Neural progenitor cell (in vitro differentiated cells): ENCODE measurements around the gene RPS6KA1. TPM values are rescaled to one million over a fixed set of nuclear protein-coding genes. Genes with fewer than 3 reads are reported as not detected.
A peak's percentile ranks its signal among the peaks of the same experiment; 100 is the strongest.

Experiments
- DNase-seq: peaks from one replicate; pipeline ENCODE4 v3.0.0-alpha.2; 2016; ENCODE audit warnings: low spot score
- H2AFZ ChIP-seq: fragments of 200-600 bp; sonication (generic); replicated peaks from 2 replicates; pipeline ENCODE4 v1.6.1; 2016; ENCODE audit warnings: antibody characterized with exemption
- H3F3A ChIP-seq: fragments of 200-600 bp; sonication (generic); 2 replicates; pipeline ENCODE4 v1.6.1; 2016; ENCODE audit warnings: antibody characterized with exemption, low read depth
- H3K27ac ChIP-seq: fragments of 200-600 bp; sonication (generic); 2 replicates; pipeline ENCODE4 v1.5.1; 2016; ENCODE audit warnings: mild to moderate bottlenecking
- H3K27me3 ChIP-seq: fragments of 200-600 bp; sonication (generic); 2 replicates; pipeline ENCODE4 v1.6.1; 2016; ENCODE audit warnings: mild to moderate bottlenecking, moderate library complexity
- H3K36me3 ChIP-seq: fragments of 200-600 bp; sonication (generic); 2 replicates; pipeline ENCODE4 v1.5.1; 2016
- H3K4me1 ChIP-seq: fragments of 200-600 bp; sonication (generic); 2 replicates; pipeline ENCODE4 v1.6.1; 2016; ENCODE audit warnings: mixed run types
- H3K4me2 ChIP-seq: fragments of 200-600 bp; sonication (generic); 2 replicates; pipeline ENCODE4 v1.6.1; 2016
- H3K4me3 ChIP-seq: fragments of 200-600 bp; sonication (generic); 2 replicates; pipeline ENCODE4 v1.5.1; 2016
- H3K79me2 ChIP-seq: fragments of 200-600 bp; sonication (generic); 2 replicates; pipeline ENCODE4 v1.6.1; 2016; ENCODE audit warnings: low read depth
- H3K9ac ChIP-seq: fragments of 200-600 bp; sonication (generic); 2 replicates; pipeline ENCODE4 v1.6.1; 2016
- H3K9me3 ChIP-seq: fragments of 200-600 bp; sonication (generic); 2 replicates; pipeline ENCODE4 v1.5.1; 2016; ENCODE audit warnings: low read depth
- H4K20me1 ChIP-seq: fragments of 200-600 bp; sonication (generic); 2 replicates; pipeline ENCODE4 v1.6.1; 2016; ENCODE audit warnings: low read depth
- H3K27ac Mint-ChIP-seq: 3 replicates; pipeline ENCODE4 v1.8.0; 2021; ENCODE audit warnings: mixed read lengths
- H3K27me3 Mint-ChIP-seq: 2 replicates; pipeline ENCODE4 v1.8.0; 2022; ENCODE audit warnings: low read depth, mild to moderate bottlenecking, inconsistent platforms, moderate library complexity, mixed read lengths; ENCODE audit not compliant: insufficient read depth
- H3K36me3 Mint-ChIP-seq: 3 replicates; pipeline ENCODE4 v1.8.0; 2021; ENCODE audit warnings: mixed read lengths
- H3K4me1 Mint-ChIP-seq: 3 replicates; pipeline ENCODE4 v1.8.0; 2021; ENCODE audit warnings: mixed read lengths
- H3K4me3 Mint-ChIP-seq: 3 replicates; pipeline ENCODE4 v1.8.0; 2021; ENCODE audit warnings: mild to moderate bottlenecking, moderate library complexity, mixed read lengths
- H3K9me3 Mint-ChIP-seq: 3 replicates; pipeline ENCODE4 v1.8.0; 2020; ENCODE audit warnings: mixed read lengths
- CTCF ChIP-seq: fragments of 200-600 bp; sonication (generic); IDR thresholded peaks from 2 replicates; pipeline ENCODE4 v1.5.1; 2017; ENCODE audit warnings: antibody characterized with exemption, mild to moderate bottlenecking
- EZH2 ChIP-seq: fragments of 200-600 bp; sonication (generic); IDR thresholded peaks from 2 replicates; pipeline ENCODE4 v1.6.1; 2017; ENCODE audit warnings: antibody characterized with exemption, mild to moderate bottlenecking, moderate library complexity
- EZH2phosphoT487 ChIP-seq: fragments of 200-600 bp; sonication (generic); IDR thresholded peaks from 2 replicates; pipeline ENCODE4 v1.6.1; 2017; ENCODE audit warnings: antibody characterized with exemption
- total RNA-seq: library from RNA; depleted of rRNA; stranded (reverse); fragments of >200 nt; gene quantifications from 2 replicates; pipeline ENCODE4 v1.2.3, GENCODE V29; 2015; ENCODE audit warnings: low replicate concordance

RPS6KA1 gene
- total RNA-seq, result 18.7 and 43.9 TPM in 2 replicates

GRCh38 chr1:26529655-26530409, at the start of gene RPS6KA1:
TSS of gene RPS6KA1 (plus strand) at chr1:26529761. CDS start at chr1:26529921, 160 bp downstream.
- Histone ChIP-seq H3K4me3 (peak within 1 kb of the TSS; percentile 91), H4K20me1 (peaks cover 27% of the 10 kb centered on the region), H3F3A (peaks cover 24% of the 10 kb centered on the region), H3K4me2 (peak within 1 kb of the TSS; percentile 98), H3K4me1 (peaks cover 22% of the 10 kb centered on the region), H3K36me3 (no peaks in the 10 kb centered on the region), H3K79me2 (peaks cover 36% of the 10 kb centered on the region), H2AFZ (peak within 1 kb of the TSS; percentile 69), H3K27ac (no peak within 1 kb of the TSS), H3K9ac (no peak within 1 kb of the TSS), H3K27me3 (peaks cover 6% of the 10 kb centered on the region), H3K9me3 (no peaks in the 10 kb centered on the region)
- Mint-ChIP-seq H3K27me3 (peaks cover 10% of the 10 kb centered on the region), H3K27ac (peak within 1 kb of the TSS; percentile 70), H3K9me3 (no peaks in the 10 kb centered on the region), H3K4me1 (peaks cover 17% of the 10 kb centered on the region), H3K36me3 (no peaks in the 10 kb centered on the region), H3K4me3 (peak within 1 kb of the TSS; percentile 88)
- peak; percentile 95 for DNase-seq
- TF ChIP-seq CTCF, result no peak
- no peak for TF ChIP-seq EZH2phosphoT487
- peak; percentile 28 for TF ChIP-seq EZH2

- Mint-ChIP-seq H3K4me3 (no peak overlapping the region), H3K9me3 (no peaks in the 10 kb centered on the region), H3K36me3 (peaks cover 10% of the 10 kb centered on the region), H3K27ac (no peak overlapping the region), H3K27me3 (peaks cover 5% of the 10 kb centered on the region), H3K4me1 (no peaks in the 10 kb centered on the region)
- TF ChIP-seq EZH2 (no peak), EZH2phosphoT487 (no peak), CTCF (no peak)
- H4K20me1 ChIP-seq, result peaks cover 2% of the 10 kb centered on the region
- no peak overlapping the region for H3K4me2 ChIP-seq
- DNase-seq, result no peak
- no peak overlapping the region for H2AFZ ChIP-seq
- H3K36me3 ChIP-seq, result peaks cover 7% of the 10 kb centered on the region
- H3K9ac ChIP-seq, result no peak overlapping the region
- H3K27ac ChIP-seq, result no peak overlapping the region
- no peaks in the 10 kb centered on the region for H3K27me3 ChIP-seq
- H3K4me3 ChIP-seq, result no peak overlapping the region
- H3K79me2 ChIP-seq, result no peaks in the 10 kb centered on the region
- H3F3A ChIP-seq, result peaks cover 36% of the 10 kb centered on the region
- no peaks in the 10 kb centered on the region for H3K4me1 ChIP-seq
- H3K9me3 ChIP-seq, result no peaks in the 10 kb centered on the region
Observed at GRCh38 chr1:26482921-26483320, 46.6 kb upstream of the RPS6KA1 start.

GRCh38 chr1:26483980-26484379, 45.6 kb upstream of the RPS6KA1 start:
- DNase-seq, result no peak
- Mint-ChIP-seq H3K9me3 (no peaks in the 10 kb centered on the region), H3K27ac (peak overlapping the region; percentile 5), H3K27me3 (peaks cover 5% of the 10 kb centered on the region), H3K4me3 (no peak overlapping the region), H3K36me3 (peaks cover 5% of the 10 kb centered on the region), H3K4me1 (no peaks in the 10 kb centered on the region)
- H3K79me2 ChIP-seq, result no peaks in the 10 kb centered on the region
- no peak overlapping the region for H3K4me3 ChIP-seq
- H4K20me1 ChIP-seq, result no peaks in the 10 kb centered on the region
- no peak overlapping the region for H3K9ac ChIP-seq
- TF ChIP-seq EZH2, result no peak
- TF ChIP-seq EZH2phosphoT487, result no peak
- no peak for TF ChIP-seq CTCF
- H3K27me3 ChIP-seq, result no peaks in the 10 kb centered on the region
- no peaks in the 10 kb centered on the region for H3K4me1 ChIP-seq
- peaks cover 29% of the 10 kb centered on the region for H3F3A ChIP-seq
- H2AFZ ChIP-seq, result no peak overlapping the region
- no peak overlapping the region for H3K4me2 ChIP-seq
- H3K9me3 ChIP-seq, result no peaks in the 10 kb centered on the region
- H3K27ac ChIP-seq, result no peak overlapping the region
- peaks cover 4% of the 10 kb centered on the region for H3K36me3 ChIP-seq
